MM.1S (cell line): ENCODE results near the gene ALS2.

ENCODE experiments used
- DNase-seq: peaks from one replicate; pipeline ENCODE4 v3.0.0-alpha.2; 2015
- H2AFZ ChIP-seq: fragments of 300-600 bp; sonication (generic); 2 replicates; pipeline ENCODE4 v1.6.0; 2016; ENCODE audit warnings: antibody characterized with exemption, low read length
- H3F3A ChIP-seq: fragments of 300-600 bp; sonication (generic); 2 replicates; pipeline ENCODE4 v1.6.1; 2016; ENCODE audit warnings: mild to moderate bottlenecking, antibody characterized with exemption, low read length, moderate library complexity, mixed read lengths; ENCODE audit not compliant: insufficient read depth
- H3K27ac ChIP-seq: fragments of 300-600 bp; sonication (generic); 2 replicates; pipeline ENCODE4 v1.5.1; 2016; ENCODE audit warnings: mild to moderate bottlenecking, low read length
- H3K27me3 ChIP-seq: fragments of 300-600 bp; sonication (generic); replicated peaks from 2 replicates; pipeline ENCODE4 v1.6.0; 2016; ENCODE audit warnings: low read length; ENCODE audit not compliant: insufficient read depth
- H3K36me3 ChIP-seq: fragments of 300-600 bp; sonication (generic); replicated peaks from 2 replicates; pipeline ENCODE4 v1.6.1; 2016; ENCODE audit warnings: mild to moderate bottlenecking, low read length, mixed read lengths; ENCODE audit not compliant: insufficient read depth
- H3K4me1 ChIP-seq: fragments of 300-600 bp; sonication (generic); 2 replicates; pipeline ENCODE4 v1.6.1; 2016; ENCODE audit warnings: low read length, mixed read lengths
- H3K4me2 ChIP-seq: fragments of 300-600 bp; sonication (generic); 2 replicates; pipeline ENCODE4 v1.6.0; 2016; ENCODE audit warnings: low read depth, low read length
- H3K4me3 ChIP-seq: fragments of 300-600 bp; sonication (generic); 2 replicates; pipeline ENCODE4 v1.5.1; 2016; ENCODE audit warnings: low read length, mixed read lengths
- H3K79me2 ChIP-seq: fragments of 300-600 bp; sonication (generic); 2 replicates; pipeline ENCODE4 v1.6.1; 2016; ENCODE audit warnings: mixed run types, low read length, mixed read lengths
- H3K9ac ChIP-seq: fragments of 300-600 bp; sonication (generic); 2 replicates; pipeline ENCODE4 v1.6.1; 2016; ENCODE audit warnings: low read length, mixed read lengths
- H3K9me2 ChIP-seq: fragments of 300-600 bp; sonication (generic); replicated peaks from 2 replicates; pipeline ENCODE4 v1.6.1; 2016; ENCODE audit warnings: mild to moderate bottlenecking, low read length, mixed read lengths; ENCODE audit not compliant: insufficient read depth
- H3K9me3 ChIP-seq: fragments of 300-600 bp; sonication (generic); replicated peaks from 2 replicates; pipeline ENCODE4 v1.6.1; 2016; ENCODE audit warnings: mild to moderate bottlenecking, low read length, mixed read lengths; ENCODE audit not compliant: insufficient read depth
- H4K20me1 ChIP-seq: fragments of 300-600 bp; sonication (generic); 2 replicates; pipeline ENCODE4 v1.6.1; 2016; ENCODE audit warnings: mild to moderate bottlenecking, low read length, moderate library complexity, mixed read lengths; ENCODE audit not compliant: insufficient read depth
- CTCF ChIP-seq: fragments of 300-600 bp; sonication (generic); IDR thresholded peaks from 2 replicates; pipeline ENCODE4 v1.5.1; 2016; ENCODE audit warnings: antibody characterized with exemption, low read length, mixed read lengths
- EZH2 ChIP-seq: fragments of 300-600 bp; sonication (generic); optimal IDR thresholded peaks from 2 replicates; pipeline ENCODE3; 2017; ENCODE audit warnings: low read depth, mild to moderate bottlenecking, antibody characterized with exemption, low read length, mixed read lengths
- EZH2phosphoT487 ChIP-seq: fragments of 300-600 bp; sonication (generic); IDR thresholded peaks from 2 replicates; pipeline ENCODE4 v1.6.1; 2018; ENCODE audit warnings: antibody characterized with exemption, low read length

The ALS2 gene

DNA sequence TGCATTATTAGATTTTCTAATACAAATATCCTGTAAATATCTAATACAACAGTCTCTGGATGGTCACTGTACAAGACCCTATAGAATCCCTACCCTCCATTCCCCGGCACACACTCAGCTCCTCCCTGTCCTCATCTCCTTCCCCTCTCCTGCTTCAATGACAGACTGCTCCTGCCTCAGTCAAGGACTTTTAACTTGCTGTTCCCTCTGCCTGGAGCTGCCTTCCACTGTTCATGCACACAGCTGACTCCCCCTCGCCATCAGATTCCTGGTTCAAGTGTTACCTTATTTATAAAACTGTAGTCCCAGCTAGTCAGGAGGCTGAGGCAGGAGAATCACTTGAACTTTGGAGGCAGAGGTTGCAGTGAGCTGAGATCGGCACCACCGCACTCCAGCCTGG is 28.9 kb upstream of the ALS2 start:
- Histone ChIP-seq H2AFZ (no peak overlapping the region), H3F3A (no peaks in the 10 kb centered on the region), H3K36me3 (no peaks in the 10 kb centered on the region), H3K4me3 (no peak overlapping the region), H3K27me3 (no peaks in the 10 kb centered on the region), H3K9me2 (no peaks in the 10 kb centered on the region), H3K9ac (no peak overlapping the region), H3K79me2 (no peaks in the 10 kb centered on the region), H4K20me1 (no peaks in the 10 kb centered on the region), H3K27ac (no peak overlapping the region), H3K4me1 (no peaks in the 10 kb centered on the region), H3K4me2 (no peak overlapping the region), H3K9me3 (no peaks in the 10 kb centered on the region)
- no peak for DNase-seq
- TF ChIP-seq EZH2, result no peak
- TF ChIP-seq EZH2phosphoT487, result no peak
- TF ChIP-seq CTCF, result no peak

DNA sequence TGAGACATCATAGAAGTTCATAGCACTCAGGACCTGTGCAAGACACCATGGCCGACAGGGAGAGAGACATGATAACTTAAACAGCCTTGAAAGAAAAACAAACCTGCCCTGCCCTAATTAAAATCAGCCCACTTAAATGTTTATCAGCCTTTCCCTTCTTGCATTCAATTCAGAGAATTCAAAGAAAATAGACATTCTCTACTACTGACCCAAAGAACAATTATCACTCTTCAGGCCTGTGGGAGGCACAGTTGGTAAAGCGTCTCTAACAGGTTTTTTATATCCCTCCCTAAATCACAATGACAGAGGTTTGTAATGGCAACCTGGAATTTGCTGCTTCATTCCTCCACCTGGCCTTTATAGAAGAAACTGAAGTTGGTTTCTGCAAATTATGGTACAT is 27.3 kb upstream of the ALS2 start:
- Histone ChIP-seq H3K9ac (no peak overlapping the region), H2AFZ (no peak overlapping the region), H3K9me3 (no peaks in the 10 kb centered on the region), H3K36me3 (no peaks in the 10 kb centered on the region), H3K9me2 (no peaks in the 10 kb centered on the region), H3K79me2 (no peaks in the 10 kb centered on the region), H3K4me2 (no peak overlapping the region), H3K27me3 (no peaks in the 10 kb centered on the region), H3K4me1 (no peaks in the 10 kb centered on the region), H4K20me1 (no peaks in the 10 kb centered on the region), H3F3A (no peaks in the 10 kb centered on the region), H3K27ac (no peak overlapping the region), H3K4me3 (no peak overlapping the region)
- TF ChIP-seq CTCF (no peak), EZH2phosphoT487 (no peak), EZH2 (no peak)
- DNase-seq, result no peak

DNA sequence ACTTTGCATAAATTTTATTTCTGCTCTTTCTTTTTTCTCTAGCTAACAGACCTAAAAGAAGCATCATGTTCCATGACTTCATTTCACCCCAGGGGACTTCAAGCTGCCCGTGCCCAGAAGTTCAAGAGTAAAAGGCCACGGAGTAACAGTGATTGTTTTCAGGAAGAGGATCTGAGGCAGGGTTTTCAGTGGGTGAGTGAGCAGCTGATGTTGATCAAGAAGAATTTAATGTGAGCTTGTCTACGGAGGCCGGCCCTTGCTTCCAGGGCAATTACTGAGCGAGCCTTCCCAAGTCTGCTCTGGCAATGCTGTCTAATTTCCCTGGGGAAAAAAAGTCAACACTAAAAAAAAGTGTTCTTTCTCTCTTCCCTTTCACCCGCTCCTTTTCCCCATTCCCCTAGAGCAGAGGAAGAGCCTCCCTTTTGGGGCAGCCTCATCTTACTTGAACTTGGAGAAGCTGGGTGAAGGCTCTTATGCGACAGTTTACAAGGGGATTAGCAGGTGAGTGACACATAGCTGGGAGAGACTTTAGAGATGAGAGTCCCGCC is 26.8 kb upstream of the ALS2 start:
- H3K36me3 ChIP-seq, result no peaks in the 10 kb centered on the region
- DNase-seq, result no peak
- H3K4me2 ChIP-seq, result no peak overlapping the region
- no peaks in the 10 kb centered on the region for H3K27me3 ChIP-seq
- no peaks in the 10 kb centered on the region for H3K9me2 ChIP-seq
- H3K27ac ChIP-seq, result no peak overlapping the region
- H3K4me3 ChIP-seq, result no peak overlapping the region
- H3K9me3 ChIP-seq, result no peaks in the 10 kb centered on the region
- TF ChIP-seq EZH2 (no peak), EZH2phosphoT487 (no peak)
- no peaks in the 10 kb centered on the region for H3K4me1 ChIP-seq
- H2AFZ ChIP-seq, result no peak overlapping the region
- H3K79me2 ChIP-seq, result no peaks in the 10 kb centered on the region
- H3F3A ChIP-seq, result no peaks in the 10 kb centered on the region
- no peak overlapping the region for H3K9ac ChIP-seq
- no peaks in the 10 kb centered on the region for H4K20me1 ChIP-seq

DNA sequence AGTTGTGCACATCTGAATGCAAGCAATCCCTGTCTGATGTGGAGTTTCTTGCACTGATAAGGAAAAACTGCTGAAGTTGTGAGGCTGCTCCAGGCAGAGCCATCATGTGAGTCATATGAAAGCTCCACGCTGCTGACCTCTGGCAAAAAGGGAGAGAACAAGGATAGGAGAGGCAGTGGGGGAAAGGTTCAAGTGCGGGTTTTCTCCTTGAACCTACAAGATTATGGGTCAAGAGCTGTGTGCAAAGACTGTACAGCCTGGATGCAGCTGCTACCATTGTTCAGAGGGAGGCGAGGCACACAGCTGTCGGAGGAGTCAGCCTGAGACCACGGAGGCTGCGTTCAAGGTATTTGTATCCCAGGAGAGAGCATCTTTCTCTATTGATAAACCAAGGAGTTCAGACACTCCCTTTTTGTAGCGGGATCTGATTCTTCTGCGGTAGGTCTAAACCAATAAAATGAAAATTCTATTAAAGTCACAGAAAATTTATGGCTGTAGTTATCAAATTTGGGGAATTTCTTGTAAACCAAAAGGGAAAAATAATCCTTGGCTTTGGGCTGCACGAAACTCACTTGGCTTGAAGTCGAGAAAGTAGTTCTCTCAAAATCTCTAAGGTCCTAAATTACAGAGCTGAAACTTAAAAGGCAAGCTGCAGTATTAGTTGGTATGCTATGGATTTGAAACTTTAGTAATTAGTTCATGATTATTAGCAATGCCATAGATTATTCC is 25.9 kb upstream of the ALS2 start, which contains the start of gene CDK15:
CDK15 (plus strand) TSS at position 96 of the 729 bp plus-strand sequence; CDS start at position 224, 128 bp downstream.
- Histone ChIP-seq H3K4me1 (no peaks in the 10 kb centered on the region), H3K79me2 (no peaks in the 10 kb centered on the region), H3K9me2 (no peaks in the 10 kb centered on the region), H3K36me3 (no peaks in the 10 kb centered on the region), H3F3A (no peaks in the 10 kb centered on the region), H3K4me3 (no peak within 1 kb of the TSS), H3K9me3 (no peaks in the 10 kb centered on the region), H3K27me3 (no peaks in the 10 kb centered on the region), H4K20me1 (no peaks in the 10 kb centered on the region), H3K9ac (no peak within 1 kb of the TSS), H2AFZ (no peak within 1 kb of the TSS), H3K27ac (no peak within 1 kb of the TSS), H3K4me2 (no peak within 1 kb of the TSS)
- DNase-seq, result no peak
- TF ChIP-seq EZH2, result no peak
